ENCODE measurements around the gene MYOD1. TPM values are rescaled to one million over a fixed set of nuclear protein-coding genes. Genes with fewer than 3 reads are reported as not detected.

MYOD1 gene
- total RNA-seq, 4 donors from 2014 or later, result not detected

DNA sequence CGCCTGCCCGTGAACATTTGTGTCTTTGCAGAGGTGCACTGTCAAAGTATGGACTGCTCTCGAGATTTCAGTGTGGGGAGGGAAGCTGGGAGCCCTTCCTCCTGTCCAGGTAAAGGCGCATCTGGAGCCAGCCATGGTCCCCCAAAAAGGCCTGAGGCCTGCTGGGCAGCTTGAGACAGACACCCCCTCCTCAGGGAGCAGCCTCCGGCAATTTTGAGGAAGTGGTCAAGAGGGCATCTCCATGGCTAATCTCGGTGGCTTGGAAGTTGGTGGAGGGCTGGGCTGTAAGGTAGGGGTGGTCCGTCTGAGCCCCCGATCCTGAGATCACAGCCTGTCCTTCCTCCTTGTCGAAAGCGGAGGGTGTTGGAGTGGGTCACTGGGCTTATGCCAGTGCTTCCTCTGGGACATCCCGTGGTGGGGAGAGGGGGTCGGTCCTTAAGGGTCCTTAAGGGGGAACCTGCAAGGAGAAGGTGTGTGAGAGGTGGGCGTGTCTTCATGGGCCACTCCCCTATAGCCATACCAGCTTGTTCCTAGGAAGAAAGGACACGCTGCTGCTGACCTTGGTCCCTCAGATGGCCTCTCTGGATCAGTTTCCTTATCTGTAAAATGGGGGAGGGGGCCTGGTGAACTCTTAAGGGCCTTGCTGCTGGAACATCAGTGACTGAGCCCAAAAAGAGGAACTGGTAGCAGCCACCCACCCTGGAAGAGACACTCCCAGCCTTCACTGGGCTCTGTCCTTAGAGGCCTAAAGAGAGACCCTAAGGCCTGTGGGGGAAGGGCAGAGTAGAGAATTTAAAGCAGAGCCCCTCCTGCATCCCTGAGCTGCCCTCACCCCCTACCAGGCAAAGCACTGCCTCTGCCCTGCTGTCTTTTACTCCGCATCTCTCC, 17.8 kb downstream of the MYOD1 start:
- Histone ChIP-seq H3K27ac (no peak overlapping the region), H3K36me3 (no peaks in the 10 kb centered on the region), H3K4me3 (no peak overlapping the region), H3K9me3 (no peaks in the 10 kb centered on the region), H3K27me3 (peaks cover 92% of the 10 kb centered on the region), H3K4me1 (peaks cover 0 to 28% (median 14%) of the 10 kb centered on the region in 3 donors)
- ATAC-seq, result no peak
- TF ChIP-seq EP300 (IDR thresholded peaks at IDR 0.05) (no peak), POLR2A (IDR thresholded peaks at IDR 0.05) (no peak), POLR2AphosphoS5 (IDR thresholded peaks at IDR 0.05) (no peak)
- TF ChIP-seq, protein P1, sequence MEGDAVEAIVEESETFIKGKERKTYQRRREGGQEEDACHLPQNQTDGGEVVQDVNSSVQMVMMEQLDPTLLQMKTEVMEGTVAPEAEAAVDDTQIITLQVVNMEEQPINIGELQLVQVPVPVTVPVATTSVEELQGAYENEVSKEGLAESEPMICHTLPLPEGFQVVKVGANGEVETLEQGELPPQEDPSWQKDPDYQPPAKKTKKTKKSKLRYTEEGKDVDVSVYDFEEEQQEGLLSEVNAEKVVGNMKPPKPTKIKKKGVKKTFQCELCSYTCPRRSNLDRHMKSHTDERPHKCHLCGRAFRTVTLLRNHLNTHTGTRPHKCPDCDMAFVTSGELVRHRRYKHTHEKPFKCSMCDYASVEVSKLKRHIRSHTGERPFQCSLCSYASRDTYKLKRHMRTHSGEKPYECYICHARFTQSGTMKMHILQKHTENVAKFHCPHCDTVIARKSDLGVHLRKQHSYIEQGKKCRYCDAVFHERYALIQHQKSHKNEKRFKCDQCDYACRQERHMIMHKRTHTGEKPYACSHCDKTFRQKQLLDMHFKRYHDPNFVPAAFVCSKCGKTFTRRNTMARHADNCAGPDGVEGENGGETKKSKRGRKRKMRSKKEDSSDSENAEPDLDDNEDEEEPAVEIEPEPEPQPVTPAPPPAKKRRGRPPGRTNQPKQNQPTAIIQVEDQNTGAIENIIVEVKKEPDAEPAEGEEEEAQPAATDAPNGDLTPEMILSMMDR (IDR thresholded peaks at IDR 0.05), result no peak
- WGBS, 2 donors (ENCODE audit: low coverage in 1 of 2), result 28 to 57% methylated on average over 2 to 10 of the region's 15 CpGs

DNA sequence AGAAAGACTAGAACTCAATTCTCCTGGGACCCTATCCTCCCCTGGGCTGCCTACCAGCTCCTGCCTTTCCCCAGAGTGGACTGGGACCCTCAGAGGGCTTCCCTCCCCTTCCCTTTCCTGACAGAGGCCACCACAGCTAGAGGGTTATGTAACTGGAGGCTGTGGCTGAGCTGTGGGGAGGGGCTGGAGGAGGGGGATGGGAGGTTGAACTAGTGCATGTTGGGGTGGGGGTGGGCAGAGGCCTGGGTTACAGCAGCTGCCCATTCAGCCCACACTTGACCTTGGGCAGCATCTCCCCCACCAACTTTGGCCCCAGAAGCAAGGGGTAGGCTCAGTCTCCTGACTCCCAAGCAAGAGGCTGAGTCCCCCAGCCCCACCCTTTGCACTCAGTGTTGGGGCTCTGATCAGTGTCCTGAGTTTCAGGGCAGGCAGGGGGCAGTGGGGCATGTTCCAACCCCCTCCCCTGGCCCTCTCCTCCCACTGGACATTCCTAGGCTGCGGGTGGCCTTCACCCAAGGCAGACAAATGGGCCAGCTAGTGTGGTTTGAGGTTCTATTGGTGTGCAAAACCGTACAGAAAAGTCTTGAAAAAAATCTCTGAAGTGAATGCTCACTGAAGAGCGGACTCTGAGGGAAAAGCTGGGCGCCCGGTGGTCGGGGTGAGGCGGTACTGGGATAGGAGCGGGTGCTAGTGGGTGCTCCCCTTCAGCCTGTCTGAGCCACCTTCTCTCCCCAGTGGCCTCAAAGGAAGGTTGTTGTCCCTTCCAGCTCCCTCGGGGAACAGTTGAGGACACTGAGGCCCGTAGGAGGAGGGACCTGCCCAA, 19.0 kb downstream of the MYOD1 start:
- Histone ChIP-seq H3K36me3 (no peaks in the 10 kb centered on the region), H3K9me3 (no peaks in the 10 kb centered on the region), H3K4me1 (peaks cover 0 to 28% (median 14%) of the 10 kb centered on the region in 3 donors), H3K4me3 (no peak overlapping the region), H3K27ac (no peak overlapping the region), H3K27me3 (peaks cover 93% of the 10 kb centered on the region)
- TF ChIP-seq POLR2A (IDR thresholded peaks at IDR 0.05) (no peak), EP300 (IDR thresholded peaks at IDR 0.05) (no peak), POLR2AphosphoS5 (IDR thresholded peaks at IDR 0.05) (no peak)
- TF ChIP-seq, protein P1 (IDR thresholded peaks at IDR 0.05), result no peak
- WGBS, 2 donors (ENCODE audit: low coverage in 1 of 2), result 37 to 41% methylated on average over 6 to 7 of the region's 10 CpGs
- ATAC-seq, result no peak

DNA sequence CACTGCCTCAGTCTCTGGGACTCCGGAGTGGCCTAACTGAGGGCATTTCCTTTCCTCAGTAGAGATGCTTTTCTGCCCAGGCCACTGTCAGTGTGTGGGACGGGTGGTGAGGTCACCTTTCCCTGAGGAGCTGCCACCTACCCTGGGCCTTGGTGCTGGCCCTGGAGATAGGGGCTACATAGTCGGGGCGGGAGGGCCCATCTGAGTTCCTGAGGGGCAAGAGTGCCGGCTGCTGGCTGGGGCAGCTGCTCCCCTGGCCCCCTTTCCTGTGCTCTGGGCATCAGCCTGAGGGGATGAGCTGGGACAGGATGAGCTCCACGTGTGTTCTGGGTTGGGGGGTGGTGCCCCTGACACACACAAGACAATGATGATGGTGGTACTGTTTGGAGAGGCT, 20.6 kb downstream of the MYOD1 start:
- Histone ChIP-seq H3K4me3 (no peak overlapping the region), H3K9me3 (no peaks in the 10 kb centered on the region), H3K27me3 (peaks cover 99% of the 10 kb centered on the region), H3K36me3 (no peaks in the 10 kb centered on the region), H3K27ac (no peak overlapping the region), H3K4me1 (peaks cover 0 to 16% (median 9%) of the 10 kb centered on the region in 3 donors)
- WGBS, 2 donors (ENCODE audit: low coverage in 1 of 2), result no CpG with 5 or more reads among the region's 6 CpGs
- TF ChIP-seq EP300 (IDR thresholded peaks at IDR 0.05) (no peak), POLR2AphosphoS5 (IDR thresholded peaks at IDR 0.05) (no peak), POLR2A (IDR thresholded peaks at IDR 0.05) (no peak)
- TF ChIP-seq, protein P1 (IDR thresholded peaks at IDR 0.05), result no peak
- ATAC-seq, result no peak

DNA sequence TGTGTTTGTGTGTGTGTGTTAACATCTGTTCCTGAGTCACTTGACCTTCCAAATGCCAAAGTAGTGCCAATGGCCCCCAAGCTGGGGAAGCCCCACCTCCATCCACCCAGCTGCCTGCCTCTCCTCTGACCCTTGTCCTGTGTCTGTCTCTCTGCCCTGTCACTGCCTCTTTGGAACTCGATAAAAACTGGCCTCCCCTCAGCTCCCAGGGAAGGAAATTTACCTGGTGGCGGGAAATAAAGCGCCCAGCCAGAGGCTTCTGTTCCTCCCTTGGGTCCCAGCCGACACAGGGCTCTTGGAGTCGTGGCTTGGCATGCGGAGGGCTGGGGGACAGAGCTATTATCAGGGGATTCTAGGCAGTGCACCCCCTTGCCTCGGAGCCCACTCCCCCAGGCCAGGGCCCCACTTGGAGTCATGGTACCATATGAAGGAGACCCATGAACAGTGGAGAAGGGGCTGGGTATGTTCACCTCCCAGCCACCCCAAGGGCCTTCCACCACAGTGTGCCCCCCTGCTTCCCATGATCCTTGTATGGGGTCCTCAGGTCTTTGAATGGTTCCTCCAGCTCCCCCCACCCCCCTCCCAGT, 21.4 kb downstream of the MYOD1 start:
- no peak for ATAC-seq
- TF ChIP-seq, protein P1 (IDR thresholded peaks at IDR 0.05), result no peak
- no peak for TF ChIP-seq EP300 (IDR thresholded peaks at IDR 0.05)
- Histone ChIP-seq H3K4me1 (peaks cover 0 to 8% (median 1%) of the 10 kb centered on the region in 3 donors), H3K9me3 (no peaks in the 10 kb centered on the region), H3K27ac (no peak overlapping the region), H3K4me3 (no peak overlapping the region), H3K27me3 (peaks cover 94% of the 10 kb centered on the region), H3K36me3 (no peaks in the 10 kb centered on the region)
- WGBS, 2 donors (ENCODE audit: low coverage in 1 of 2), result 40% methylated on average over 1 of the region's 7 CpGs; no CpG with 5 or more reads in 1 of the 2 donors

Data from gastroesophageal sphincter (tissue), 4 donors.